Adrenal gland (tissue), 5 donors: Measurements from ENCODE around the gene SORBS1.

Experiments
- CTCF ChIP-seq, 6 experiments: fragments of 450-650 bp in 4 of 6; fragments of 200-600 bp in 2 of 6; sonication (generic) in 1 of 6; IDR thresholded peaks; 1 replicate in 5 of 6; 2 replicates in 1 of 6; pipeline versions ENCODE4 v1.5.1 to v1.8.0; 2016 to 2021; ENCODE audit warnings: antibody characterized with exemption in 6 of 6, mild to moderate bottlenecking in 2 of 6, moderate library complexity in 1 of 6
- POLR2A ChIP-seq, 2 donors: fragments of 450-650 bp; IDR thresholded peaks; one replicate each; pipeline ENCODE4 v1.6.1; 2017; ENCODE audit warnings: antibody characterized with exemption in 2 of 2, mild to moderate bottlenecking in 2 of 2, moderate library complexity in 1 of 2
- donor health status: DM: no; HTN: no; CAD: no.

- TF ChIP-seq CTCF (IDR thresholded peaks at IDR 0.05): no peak
- TF ChIP-seq POLR2A (IDR thresholded peaks at IDR 0.05): no peak
Measured at GRCh38 chr10:95506056-95506737, 55.0 kb downstream of the SORBS1 start.
